Esophagus squamous epithelium (tissue), 4 donors: Measurements from ENCODE around the gene CTXN1.

Experiments
- CTCF ChIP-seq, 6 experiments: fragments of 450-650 bp in 4 of 6; fragments of 200-600 bp in 2 of 6; sonication (generic) in 2 of 6; IDR thresholded peaks; one replicate each; pipeline ENCODE4 v1.5.1; 2016 to 2019; ENCODE audit warnings: antibody characterized with exemption in 6 of 6, mild to moderate bottlenecking in 4 of 6, moderate library complexity in 4 of 6
- POLR2A ChIP-seq, 4 donors: fragments of 450-650 bp; IDR thresholded peaks; one replicate each; pipeline ENCODE4 v1.6.1; 2017; ENCODE audit warnings: antibody characterized with exemption in 4 of 4, mild to moderate bottlenecking in 4 of 4, moderate library complexity in 3 of 4

GRCh38 chr19:7883796-7884570 lies 42.0 kb downstream of the CTXN1 start:
- TF ChIP-seq CTCF (IDR thresholded peaks at IDR 0.05) (no peak), POLR2A (IDR thresholded peaks at IDR 0.05) (no peak)
